HG02642 (cell line): Measurements from ENCODE around the gene ZP4.
"Not testable (repeated sequence)": the region's sequence is repeated elsewhere in the genome, so short reads cannot be mapped to it uniquely, and the experiment has no call there.

Experiments
- ATAC-seq: cut with Tn5 transposase; IDR thresholded peaks from one replicate; pipeline ENCODE4 v1.9.1; 2021; ENCODE audit warnings: mild to moderate bottlenecking; ENCODE audit not compliant: unreplicated experiment, poor library complexity

The ZP4 gene

DNA sequence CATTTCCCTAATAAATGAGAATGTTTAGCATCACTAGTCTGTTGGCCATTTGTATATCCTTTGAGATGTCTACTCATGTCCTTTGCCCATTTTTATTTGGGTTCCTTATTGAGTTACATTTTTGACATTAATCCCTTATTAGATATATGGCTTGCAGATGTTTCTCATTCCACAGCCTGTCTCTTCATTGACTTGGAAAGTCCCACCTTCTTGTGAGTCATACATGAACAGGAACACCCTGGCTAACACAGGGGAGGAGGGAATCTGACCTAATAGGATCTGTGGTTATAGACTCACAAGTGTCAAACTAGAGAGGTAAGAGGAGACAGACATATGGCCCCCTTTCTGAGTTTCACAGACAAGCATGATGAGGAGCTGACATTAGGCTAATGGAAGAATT is 11.5 kb downstream of the ZP4 start:
- no peak for ATAC-seq

DNA sequence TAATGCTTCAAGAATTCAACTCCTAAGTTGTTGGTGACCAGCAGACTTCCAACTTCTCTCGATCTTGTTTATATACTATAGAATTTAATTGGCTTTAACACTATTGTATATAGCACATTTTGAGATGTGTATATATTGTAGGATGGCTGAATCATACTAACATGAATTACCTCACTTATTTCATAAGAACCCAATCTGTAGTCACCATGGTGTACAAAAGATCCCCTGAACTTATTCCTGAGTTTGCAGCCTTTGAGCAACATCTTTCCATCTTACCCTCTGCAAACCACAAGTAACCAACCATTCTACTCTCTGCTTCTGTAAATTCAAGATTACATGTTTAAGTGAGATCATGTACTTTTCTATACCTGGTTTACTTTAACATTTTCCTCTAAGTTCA is 12.3 kb downstream of the ZP4 start:
- no peak for ATAC-seq

DNA sequence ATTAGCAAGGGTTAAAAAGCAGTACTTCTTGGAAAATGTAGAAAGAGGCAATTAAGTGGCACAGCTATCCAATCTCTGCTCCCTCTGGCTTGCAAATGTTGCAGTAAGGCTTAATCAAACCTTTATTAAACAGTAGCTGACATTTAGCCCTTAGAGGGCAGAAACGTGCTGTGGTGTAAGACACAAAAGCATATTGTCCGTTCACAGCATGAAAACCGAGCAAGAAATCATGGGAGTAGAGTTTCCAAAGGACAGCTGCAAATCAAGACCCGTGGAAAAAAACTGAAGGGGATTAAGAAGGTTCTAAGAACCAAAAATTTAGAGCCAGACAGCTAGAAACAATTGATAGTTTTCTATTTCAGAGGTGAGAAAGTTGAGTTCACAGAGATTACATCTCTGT is 13.1 kb downstream of the ZP4 start:
- ATAC-seq = no peak

DNA sequence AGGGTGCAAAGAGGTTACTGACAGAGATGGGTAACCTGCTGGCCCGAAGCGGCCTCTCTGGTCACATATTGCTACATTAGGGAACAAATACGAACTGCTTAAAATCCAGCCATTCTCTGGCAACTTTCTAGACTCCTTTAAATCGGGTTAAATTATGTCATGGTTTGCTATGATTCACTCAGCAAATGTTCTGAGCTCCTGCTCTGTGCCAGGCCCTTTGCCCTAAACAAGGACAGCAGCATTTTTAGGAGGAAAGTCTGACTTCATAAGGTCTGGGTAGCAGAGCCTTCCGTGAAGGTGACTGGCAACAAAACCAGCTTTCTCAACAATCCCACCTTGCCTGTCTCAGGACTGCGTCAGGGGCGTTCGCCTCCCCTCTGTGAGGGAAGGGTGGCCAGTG is 15.4 kb downstream of the ZP4 start:
- no peak for ATAC-seq

DNA sequence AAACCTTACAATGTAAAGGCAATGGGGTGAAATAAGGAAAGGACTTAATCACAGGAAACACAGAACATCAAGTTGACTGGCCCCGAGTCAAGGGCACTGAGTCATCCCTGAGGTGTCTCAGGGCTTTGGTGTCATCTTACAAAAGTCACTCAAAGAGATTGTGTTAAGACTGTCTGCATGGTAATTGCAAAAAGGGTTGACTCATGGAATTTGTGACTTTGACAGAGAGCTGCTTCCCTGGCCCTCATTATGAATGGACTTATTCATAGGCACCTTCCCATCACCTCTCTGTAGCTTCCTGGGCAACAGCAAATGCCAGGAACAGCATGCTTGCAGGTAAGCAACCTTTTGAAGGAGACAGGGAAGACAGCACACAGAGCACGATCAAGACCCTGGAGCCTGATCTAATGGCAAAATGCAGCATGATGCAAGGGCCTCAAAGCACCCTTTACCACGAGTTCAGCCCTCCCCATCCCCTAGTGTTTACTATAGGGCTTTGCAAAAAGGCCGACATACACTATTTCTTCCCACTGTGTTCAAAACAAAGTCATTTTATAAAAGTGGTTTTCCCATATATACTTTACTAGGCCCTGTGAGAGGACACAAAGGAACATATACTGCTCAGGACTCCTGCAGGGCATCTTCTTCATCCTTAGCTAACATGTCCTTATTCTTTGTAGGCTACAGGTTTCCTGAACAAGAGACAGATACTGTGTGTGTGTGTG is 17.1 kb downstream of the ZP4 start:
- no peak for ATAC-seq

DNA sequence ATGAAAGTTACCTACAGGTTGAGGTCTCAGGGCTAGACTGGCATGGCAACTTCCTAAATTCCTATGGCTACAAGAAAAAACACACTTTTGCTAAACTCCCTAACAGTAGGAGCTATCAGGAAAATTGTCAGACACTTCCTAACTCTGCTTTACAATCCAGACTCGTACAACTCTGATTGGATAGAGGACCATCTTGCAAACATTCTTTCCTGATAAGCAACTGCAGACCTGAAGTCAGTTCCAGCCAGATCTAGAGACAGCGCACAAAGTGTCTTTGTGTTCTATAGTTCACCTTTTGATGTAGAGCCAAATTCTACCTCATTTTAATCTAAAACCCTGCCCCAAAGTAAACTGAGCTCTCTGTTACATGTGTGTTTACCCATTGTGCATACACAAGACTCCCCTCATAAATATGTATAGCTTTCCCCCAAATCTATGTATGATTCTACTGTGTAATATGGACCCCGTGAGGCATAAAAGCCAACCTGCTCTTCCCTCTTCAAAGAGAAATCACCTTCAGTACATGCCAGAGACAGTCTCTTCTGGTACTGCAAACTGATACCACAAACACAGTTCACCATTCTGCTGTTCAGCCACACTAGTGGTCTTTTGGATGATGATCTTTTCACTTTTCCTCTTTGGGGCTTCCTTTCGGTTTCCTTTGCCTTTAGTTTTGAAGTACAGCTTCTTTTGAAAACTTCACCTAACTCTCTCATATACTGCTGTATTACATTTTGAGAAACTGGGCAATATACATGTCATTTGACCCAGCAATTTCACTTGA is 21.7 kb downstream of the ZP4 start:
- no peak for ATAC-seq

DNA sequence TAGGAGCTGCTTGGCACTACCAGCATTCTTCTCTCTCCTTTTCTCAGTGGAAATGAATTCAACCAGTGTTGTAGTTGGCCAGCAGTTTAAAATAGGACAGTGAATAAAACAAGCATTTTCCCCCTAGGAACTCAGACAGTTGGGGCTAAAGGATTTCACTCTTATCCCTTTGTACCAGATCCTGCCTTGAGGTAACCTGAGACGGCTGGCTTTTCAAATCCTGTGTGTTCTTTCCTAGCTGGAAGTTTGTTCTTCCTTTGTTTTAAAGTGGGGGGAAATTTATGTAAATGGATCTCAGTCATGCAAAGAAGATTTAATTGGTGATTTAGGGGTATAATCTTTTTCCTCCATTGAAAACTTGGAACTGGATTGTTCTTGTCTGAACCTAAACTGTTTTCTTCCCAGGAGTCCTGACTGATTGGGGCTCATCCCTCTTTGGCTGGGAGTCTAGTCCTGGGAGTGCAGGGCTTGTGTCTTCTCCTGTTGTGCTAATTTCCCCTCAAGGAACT is 23.3 kb downstream of the ZP4 start:
- no peak for ATAC-seq

DNA sequence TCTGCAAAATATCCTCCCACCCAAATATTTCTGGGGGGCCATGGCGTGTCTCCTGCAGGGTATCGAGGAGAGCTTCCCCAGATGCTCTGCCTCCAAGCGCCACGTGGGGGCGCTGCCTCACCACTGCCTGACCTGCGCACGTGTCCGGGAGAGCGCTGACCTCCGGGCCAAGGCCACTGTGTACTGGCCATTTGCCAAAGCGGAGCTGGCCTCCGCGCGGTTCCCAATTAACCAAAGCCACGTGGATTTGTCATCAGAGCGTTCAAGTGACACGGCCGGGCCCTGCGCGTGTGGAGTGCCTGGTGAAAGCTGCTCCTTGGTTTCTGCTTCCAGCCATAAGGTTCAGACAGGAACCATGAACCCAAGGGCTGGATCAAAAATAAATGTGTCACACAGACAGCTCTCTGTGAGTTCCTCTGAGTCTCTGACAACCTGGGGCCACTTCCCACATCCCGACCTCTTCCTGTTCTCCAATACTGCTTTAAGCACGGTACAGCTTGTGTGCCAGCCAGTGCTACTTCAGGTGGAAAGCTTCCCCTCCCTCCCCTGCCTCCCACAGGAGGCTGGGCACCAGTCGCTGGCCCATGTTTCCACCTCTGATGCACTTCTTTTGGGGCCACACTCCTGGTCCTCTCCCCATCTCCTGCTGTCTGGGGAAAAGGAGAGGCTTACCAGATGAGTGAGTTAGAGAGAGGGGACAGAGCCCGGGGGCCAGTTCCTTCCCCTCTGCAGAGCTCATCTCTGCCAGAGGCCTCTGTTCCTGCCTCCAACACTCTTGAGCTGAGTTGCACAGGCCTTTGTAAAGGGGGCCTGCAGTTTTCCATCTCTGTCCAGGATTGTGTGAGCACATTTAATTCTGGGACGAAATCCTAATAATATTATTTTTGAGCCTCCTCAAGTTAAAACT is 26.1 kb downstream of the ZP4 start:
- peak; percentile 71 for ATAC-seq

DNA sequence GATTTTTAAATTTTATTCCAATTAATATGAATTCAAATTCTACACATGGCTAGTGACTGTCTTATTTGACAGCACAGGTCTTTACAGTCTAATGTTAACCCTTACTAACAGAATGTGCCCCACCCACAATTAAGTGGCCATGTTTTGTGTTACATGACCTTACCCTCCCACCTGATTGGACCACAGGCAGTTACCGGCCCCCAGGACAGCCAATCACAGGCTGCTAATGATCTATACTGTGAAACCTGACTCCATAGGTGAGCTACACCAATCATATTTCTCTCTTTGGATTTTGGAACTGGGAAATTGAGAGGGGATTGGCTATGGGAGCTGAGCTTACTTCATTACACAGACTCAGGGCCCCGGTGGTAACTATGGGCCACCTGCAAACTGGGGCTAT is 27.5 kb downstream of the ZP4 start:
- ATAC-seq = no peak

DNA sequence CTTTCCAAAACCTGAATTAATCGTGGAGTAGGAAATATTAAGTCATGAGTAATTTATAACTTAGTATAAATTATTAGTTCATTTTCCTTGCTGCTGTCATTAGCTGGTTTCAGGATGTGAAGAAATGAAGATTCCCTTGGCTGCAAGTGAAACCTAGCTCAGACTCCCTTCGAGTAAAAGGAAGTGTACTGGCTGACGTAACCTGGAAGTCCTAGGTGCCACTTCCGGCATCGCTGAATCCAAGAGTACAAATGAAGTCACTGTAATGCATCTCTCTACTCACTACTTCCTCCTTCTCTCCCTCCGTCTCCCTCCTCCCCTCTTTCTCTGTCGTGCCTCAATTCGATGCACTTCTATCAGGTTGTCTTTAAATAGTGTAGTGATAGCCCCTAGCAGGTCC is 28.8 kb downstream of the ZP4 start:
- no peak for ATAC-seq

DNA sequence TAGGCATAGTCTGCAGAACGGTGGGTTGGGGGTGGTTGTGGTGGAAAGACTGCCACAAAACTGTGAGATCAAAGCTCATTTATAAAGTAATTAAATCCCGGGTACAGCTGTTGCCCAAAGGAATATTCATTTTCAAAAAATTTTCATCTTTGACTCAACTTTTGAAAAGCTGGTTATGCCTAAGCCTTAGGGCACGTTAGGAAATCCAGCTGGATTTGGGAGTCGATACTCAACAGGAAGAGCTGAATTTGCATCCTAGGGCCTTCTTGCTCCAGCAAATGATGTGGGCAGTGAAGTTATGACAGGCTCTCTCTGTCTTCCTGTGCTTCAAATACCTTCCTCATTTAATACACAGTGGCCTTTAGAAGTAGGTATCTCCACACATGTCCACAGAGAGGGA is 31.7 kb downstream of the ZP4 start:
- ATAC-seq = no peak

DNA sequence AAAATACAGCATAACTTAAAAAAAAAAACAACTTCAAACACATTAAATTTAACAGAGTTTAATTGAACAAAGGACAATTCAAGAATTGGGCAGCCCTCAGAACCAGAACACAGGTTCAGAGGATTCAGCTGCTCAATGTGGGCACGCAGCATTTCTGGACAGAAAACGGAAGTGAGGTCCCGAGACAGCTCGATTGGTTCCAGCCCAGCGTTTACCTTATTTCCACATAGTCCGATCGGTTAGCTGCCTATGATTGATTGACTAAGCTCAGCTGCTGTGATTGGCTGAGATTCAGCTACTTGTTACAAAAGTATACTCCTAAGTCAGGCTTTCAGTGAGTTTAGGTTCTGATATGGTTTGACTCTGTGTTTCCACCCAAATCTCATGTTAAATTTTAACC is 33.3 kb downstream of the ZP4 start:
- no peak for ATAC-seq

DNA sequence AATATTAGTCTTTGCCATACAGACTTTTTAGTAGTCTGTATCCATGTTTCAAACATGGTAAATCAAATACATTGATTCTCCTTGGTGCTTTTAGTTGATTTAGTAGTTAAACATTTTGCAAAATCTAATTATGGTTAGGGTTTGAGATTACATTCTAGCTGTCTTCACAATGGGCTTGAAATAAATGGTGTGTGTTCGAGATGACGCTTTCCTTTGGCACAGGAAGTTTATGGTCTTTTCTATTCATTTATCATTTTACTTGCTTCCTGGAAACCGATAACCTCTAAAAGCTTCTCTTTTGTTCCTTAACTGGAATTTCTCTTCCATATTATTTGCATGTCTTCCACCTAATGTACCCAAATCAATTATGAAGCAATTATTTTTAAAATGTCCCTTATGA is 38.4 kb downstream of the ZP4 start:
- ATAC-seq = no peak

DNA sequence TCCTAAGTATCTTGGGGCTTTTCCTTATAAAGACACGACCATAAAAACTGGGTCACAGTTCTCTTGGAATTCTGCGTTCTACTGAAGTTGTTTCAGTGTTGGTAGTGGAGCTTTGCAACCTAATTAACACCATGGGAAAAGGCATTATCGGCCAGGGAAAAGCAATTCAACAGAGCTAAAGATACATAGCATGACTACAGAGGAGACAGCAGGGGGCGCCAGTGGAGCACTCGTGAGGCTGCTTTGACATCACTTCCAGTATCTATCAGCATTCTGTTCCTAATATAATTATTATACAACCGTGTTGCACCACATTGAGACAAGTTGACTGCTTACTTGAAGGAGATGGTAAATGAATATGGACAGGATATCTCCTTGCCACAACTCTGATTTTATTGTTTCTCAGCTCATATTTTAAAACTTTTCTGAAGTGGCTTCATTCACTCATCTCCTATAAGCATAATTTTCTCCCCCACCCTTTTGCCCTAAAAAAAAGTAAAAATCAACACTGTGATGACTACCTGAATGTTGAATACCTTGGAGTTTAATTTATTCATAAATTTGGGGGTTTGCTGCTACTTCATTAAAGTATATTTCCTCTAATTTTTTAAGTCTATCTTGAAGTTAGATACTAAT is 39.4 kb downstream of the ZP4 start:
- peak; percentile 52 for ATAC-seq

DNA sequence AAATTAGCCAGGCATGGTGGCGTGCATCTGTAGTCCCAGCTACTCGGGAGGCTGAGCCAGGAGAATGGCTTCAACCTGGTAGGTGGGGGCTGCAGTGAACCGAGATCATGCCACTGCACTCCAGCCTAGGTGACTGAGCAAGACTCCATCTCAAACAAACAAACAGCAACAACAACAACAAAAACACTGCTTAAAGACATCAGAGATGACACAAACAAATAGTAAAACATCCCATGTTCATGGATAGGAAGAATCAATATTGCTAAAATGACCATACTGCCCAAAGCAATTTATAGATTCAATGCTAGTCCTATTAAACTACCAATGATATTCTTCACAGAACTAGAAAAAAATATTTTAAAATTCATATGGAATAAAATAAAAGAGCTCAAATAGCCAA is 47.2 kb downstream of the ZP4 start:
- ATAC-seq = not testable (repeated sequence)

DNA sequence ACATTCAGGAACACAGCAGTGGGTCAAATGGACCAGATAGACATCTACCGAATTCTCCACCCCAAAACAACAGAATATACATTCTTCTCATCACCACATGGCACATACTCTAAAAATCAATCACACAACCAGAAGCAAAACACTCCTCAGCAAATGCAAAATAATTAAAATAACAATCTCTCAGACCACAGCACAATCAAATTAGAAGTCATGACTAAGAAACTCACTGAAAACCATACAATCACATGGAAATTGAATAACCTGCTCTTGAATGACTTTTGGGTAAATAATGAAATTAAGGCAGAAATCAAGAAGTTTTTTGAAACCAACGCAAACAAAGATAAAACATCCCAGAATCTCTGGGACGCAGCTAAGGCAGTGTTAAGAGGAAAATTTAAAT is 49.2 kb downstream of the ZP4 start:
- ATAC-seq = no peak

DNA sequence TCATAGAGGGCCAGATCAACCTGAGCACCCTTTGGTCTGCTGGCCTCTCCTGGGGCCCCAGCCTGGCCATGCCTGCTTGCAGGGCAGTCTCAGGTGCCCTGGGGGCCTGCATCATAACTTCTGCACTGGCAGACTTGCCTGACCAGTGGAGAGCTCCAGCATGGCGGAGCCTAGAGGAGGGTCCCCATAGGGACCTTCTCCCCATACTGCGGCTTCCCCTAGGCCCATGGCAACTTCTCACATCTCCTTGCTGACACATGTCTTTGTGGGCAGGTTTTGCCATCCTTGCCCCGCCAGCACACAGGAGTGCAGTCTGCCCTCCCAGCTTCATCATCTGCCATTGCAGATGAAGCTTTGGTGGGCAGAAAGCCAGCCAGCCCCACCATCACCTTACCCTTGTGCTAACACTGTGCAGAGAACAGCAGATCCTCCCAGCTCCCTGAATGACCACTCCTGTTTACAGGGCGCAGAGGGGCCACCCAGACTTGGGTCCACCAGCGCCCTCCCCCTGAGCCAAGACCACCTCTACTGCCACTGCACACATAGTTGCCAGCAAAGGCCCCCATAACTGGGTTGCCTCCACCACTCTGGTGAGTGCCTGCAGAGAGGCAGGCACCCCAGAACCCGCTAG is 51.7 kb downstream of the ZP4 start:
- ATAC-seq = no peak

DNA sequence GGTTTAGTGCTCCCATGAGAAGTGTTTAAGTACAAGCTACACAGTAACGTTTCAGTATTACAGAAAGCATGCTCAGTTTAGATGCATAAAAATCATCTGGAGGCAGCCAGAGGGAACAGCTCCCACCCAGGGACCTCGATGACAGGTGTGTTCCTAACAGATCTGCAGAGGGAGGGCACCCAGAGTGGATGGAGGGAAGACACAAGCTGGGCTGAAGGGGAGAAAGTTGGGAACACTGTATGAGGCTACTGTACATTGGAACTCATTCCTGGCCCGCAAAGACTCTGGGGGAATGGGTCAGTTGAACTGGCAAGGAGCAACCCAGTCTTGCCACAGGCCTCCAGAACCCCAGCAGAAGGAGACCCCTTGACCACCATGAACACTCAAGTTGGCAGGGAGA is 52.4 kb downstream of the ZP4 start:
- ATAC-seq = no peak

DNA sequence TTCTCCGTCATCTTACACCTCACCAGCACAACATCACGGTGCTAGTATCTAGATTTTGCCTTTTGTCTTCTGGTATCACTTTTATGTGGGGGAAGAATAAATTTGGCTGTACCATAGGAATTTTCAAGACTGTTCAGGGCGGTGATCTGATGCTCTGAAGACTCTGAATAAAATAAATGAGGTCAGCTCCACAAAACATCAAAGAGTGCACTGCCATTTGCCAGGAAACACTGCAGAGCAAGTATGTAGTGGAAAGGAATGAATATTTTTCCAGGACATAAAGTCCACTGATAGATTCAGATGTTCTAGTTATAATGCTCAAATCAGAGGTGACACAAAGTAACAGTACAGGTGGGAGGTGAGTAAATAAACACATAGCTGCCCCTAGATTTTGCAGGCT is 56.3 kb downstream of the ZP4 start:
- no peak for ATAC-seq

DNA sequence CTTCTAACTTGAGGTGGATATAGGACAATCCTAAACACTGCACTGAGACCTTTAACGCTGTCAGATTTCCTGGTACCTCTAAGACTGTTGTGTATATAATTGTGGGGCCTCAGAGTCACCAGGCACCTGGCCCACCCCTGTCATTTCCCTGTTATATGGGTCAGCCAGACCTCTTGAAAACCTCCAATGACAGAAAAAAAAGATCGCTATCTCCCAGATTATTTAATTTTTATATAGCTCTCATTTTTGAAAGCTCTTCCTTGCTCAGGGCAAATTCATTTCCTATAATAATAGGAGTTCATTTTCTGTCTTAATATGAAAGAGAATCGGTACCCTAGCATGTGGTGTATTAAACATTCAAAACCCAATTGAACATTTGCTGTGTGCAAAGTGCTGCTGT is 56.7 kb downstream of the ZP4 start:
- ATAC-seq = no peak
